ENCODE results near the gene DDX60.
A peak's percentile ranks its signal among the peaks of the same experiment; 100 is the strongest.
"Not testable (repeated sequence)": the region's sequence is repeated elsewhere in the genome, so short reads cannot be mapped to it uniquely, and the experiment has no call there.

Gene DDX60

GRCh38 chr4:168304744-168305459 is 13.7 kb downstream of the DDX60 start:
- Histone ChIP-seq H3K79me1 (ENCODE audit: low read length) (no peaks in the 10 kb centered on the region), H3K27ac (ENCODE audit: low read depth, low read length) (no peak overlapping the region), H3K4ac (ENCODE audit: low read depth, low read length) (no peak overlapping the region), H3K14ac (ENCODE audit: low read length) (no peak overlapping the region), H3K9me3 (ENCODE audit: insufficient read depth, low read depth, low read length) (no peaks in the 10 kb centered on the region), H3K4me3 (ENCODE audit: low read depth, low read length) (no peak overlapping the region), H2BK5ac (ENCODE audit: low read depth, low read length, poor library complexity) (no peak overlapping the region), H3K27me3 (ENCODE audit: insufficient read depth, low read length) (no peaks in the 10 kb centered on the region), H3K36me3 (ENCODE audit: control insufficient read depth in 1 of 2, insufficient read depth in 2 of 2, low read length in 2 of 2) (no peaks in the 10 kb centered on the region), H4K8ac (ENCODE audit: low read depth, low read length) (no peak overlapping the region), H3K79me2 (ENCODE audit: control insufficient read depth, insufficient read depth, low read length, poor library complexity) (no peaks in the 10 kb centered on the region), H3K4me2 (ENCODE audit: low read length) (no peak overlapping the region), H2BK120ac (ENCODE audit: insufficient read depth, low read length, poor library complexity) (no peak overlapping the region), H3K4me1 (ENCODE audit: control insufficient read depth in 1 of 2, insufficient read depth in 2 of 2, low read length in 2 of 2) (no peaks in the 10 kb centered on the region), H3K9ac (ENCODE audit: low read length) (no peak overlapping the region), H4K91ac (ENCODE audit: low read depth, low read length) (no peak overlapping the region), H2AK5ac (ENCODE audit: low read length) (no peak overlapping the region), H2AFZ (ENCODE audit: insufficient read depth, low read length, poor library complexity) (no peak overlapping the region), H3K23ac (ENCODE audit: low read length) (no peak overlapping the region), H4K12ac (ENCODE audit: low read depth, low read length) (no peak overlapping the region), H3K18ac (ENCODE audit: low read length) (no peak overlapping the region), H2BK12ac (ENCODE audit: low read length) (no peak overlapping the region)
- peak; percentile 36 to 90 for DNase-seq
- WGBS (ENCODE audit: extremely low coverage, insufficient coverage, insufficient read length): no CpG with 5 or more reads among the region's 3 CpGs

DNA sequence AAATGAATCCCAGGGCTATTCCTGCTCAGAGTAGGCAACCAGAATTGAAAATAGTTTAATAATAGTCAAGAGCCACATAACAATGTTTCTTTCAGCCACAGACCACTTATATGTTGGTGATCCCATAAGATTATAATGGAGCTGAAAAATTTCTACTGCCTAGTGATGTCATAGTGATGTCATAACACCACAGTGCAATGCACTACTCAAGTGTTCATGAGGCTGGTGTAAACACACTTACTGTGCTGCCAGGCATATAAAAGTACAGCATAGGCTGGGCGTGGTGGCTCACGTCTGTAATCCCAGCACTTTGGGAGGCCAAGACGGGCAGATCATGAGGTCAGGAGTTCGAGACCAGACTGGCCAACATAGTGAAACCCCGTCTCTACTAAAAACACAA is 15.1 kb downstream of the DDX60 start:
- H3K79me1 ChIP-seq (ENCODE audit: low read length); H2AFZ ChIP-seq (ENCODE audit: insufficient read depth, low read length, poor library complexity); H3K14ac ChIP-seq (ENCODE audit: low read length); H2BK120ac ChIP-seq (ENCODE audit: insufficient read depth, low read length, poor library complexity); H3K9ac ChIP-seq (ENCODE audit: low read length); H3K18ac ChIP-seq (ENCODE audit: low read length); H4K12ac ChIP-seq (ENCODE audit: low read depth, low read length); H3K4me2 ChIP-seq (ENCODE audit: low read length); H3K4ac ChIP-seq (ENCODE audit: low read depth, low read length); H2AK5ac ChIP-seq (ENCODE audit: low read length); DNase-seq; H3K27ac ChIP-seq (ENCODE audit: low read depth, low read length); H4K8ac ChIP-seq (ENCODE audit: low read depth, low read length); H2BK5ac ChIP-seq (ENCODE audit: low read depth, low read length, poor library complexity); H4K91ac ChIP-seq (ENCODE audit: low read depth, low read length); H3K79me2 ChIP-seq (ENCODE audit: control insufficient read depth, insufficient read depth, low read length, poor library complexity); H3K36me3 ChIP-seq (ENCODE audit: control insufficient read depth in 1 of 2, insufficient read depth in 2 of 2, low read length in 2 of 2); H3K9me3 ChIP-seq (ENCODE audit: insufficient read depth, low read depth, low read length); H3K4me1 ChIP-seq (ENCODE audit: control insufficient read depth in 1 of 2, insufficient read depth in 2 of 2, low read length in 2 of 2); H3K27me3 ChIP-seq (ENCODE audit: insufficient read depth, low read length); H3K4me3 ChIP-seq (ENCODE audit: low read depth, low read length); H3K23ac ChIP-seq (ENCODE audit: low read length); H2BK12ac ChIP-seq (ENCODE audit: low read length): not testable (repeated sequence)
- no CpG with 5 or more reads among the region's 5 CpGs for WGBS (ENCODE audit: extremely low coverage, insufficient coverage, insufficient read length)

DNA sequence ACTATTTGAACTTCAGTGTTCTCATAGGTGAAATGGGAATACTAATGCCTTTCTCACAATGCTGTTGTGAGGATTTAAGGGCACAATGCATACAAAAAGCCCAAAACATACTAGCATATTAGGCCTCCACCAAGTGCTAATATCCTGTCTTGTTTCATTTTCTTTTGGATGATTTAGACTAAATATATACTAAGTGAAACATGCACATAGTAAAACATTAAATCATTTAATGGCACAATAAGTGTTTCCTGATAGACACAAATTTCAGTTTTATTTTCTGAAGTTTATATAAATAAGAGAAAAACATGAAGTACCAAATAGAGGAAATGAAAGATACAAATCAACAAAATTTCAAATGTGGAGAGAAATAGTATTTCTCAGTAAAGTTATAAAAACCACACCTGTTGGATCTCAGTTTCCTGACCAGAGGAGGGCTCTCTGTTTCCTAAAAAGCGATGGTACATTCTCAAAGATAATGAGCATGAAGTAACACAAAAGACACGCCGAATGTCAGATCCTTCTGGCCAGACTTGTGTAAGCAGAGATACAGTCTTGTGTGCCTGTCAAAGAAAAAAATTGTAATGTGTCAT is 25.1 kb downstream of the DDX60 start:
- no CpG with 5 or more reads among the region's 3 CpGs for WGBS (ENCODE audit: extremely low coverage, insufficient coverage, insufficient read length)

GRCh38 chr4:168291242-168291641 is 27.3 kb downstream of the DDX60 start:
- Histone ChIP-seq H2BK120ac (ENCODE audit: insufficient read depth, low read length, poor library complexity) (no peak overlapping the region), H3K4ac (ENCODE audit: low read depth, low read length) (no peak overlapping the region), H3K27me3 (ENCODE audit: insufficient read depth, low read length) (no peaks in the 10 kb centered on the region), H3K14ac (ENCODE audit: low read length) (no peak overlapping the region), H3K79me1 (ENCODE audit: low read length) (no peaks in the 10 kb centered on the region), H3K36me3 (ENCODE audit: control insufficient read depth in 1 of 2, insufficient read depth in 2 of 2, low read length in 2 of 2) (no peaks in the 10 kb centered on the region), H2BK5ac (ENCODE audit: low read depth, low read length, poor library complexity) (no peak overlapping the region), H2AK5ac (ENCODE audit: low read length) (no peak overlapping the region), H3K27ac (ENCODE audit: low read depth, low read length) (no peak overlapping the region), H2BK12ac (ENCODE audit: low read length) (no peak overlapping the region), H3K4me3 (ENCODE audit: low read depth, low read length) (no peak overlapping the region), H4K8ac (ENCODE audit: low read depth, low read length) (no peak overlapping the region), H3K9me3 (ENCODE audit: insufficient read depth, low read depth, low read length) (no peaks in the 10 kb centered on the region), H3K23ac (ENCODE audit: low read length) (no peak overlapping the region), H3K4me1 (ENCODE audit: control insufficient read depth in 1 of 2, insufficient read depth in 2 of 2, low read length in 2 of 2) (no peaks in the 10 kb centered on the region), H2AFZ (ENCODE audit: insufficient read depth, low read length, poor library complexity) (no peak overlapping the region), H3K9ac (ENCODE audit: low read length) (no peak overlapping the region), H4K12ac (ENCODE audit: low read depth, low read length) (no peak overlapping the region), H4K91ac (ENCODE audit: low read depth, low read length) (no peak overlapping the region), H3K79me2 (ENCODE audit: control insufficient read depth, insufficient read depth, low read length, poor library complexity) (no peaks in the 10 kb centered on the region), H3K4me2 (ENCODE audit: low read length) (no peak overlapping the region), H3K18ac (ENCODE audit: low read length) (no peak overlapping the region)
- no peak for DNase-seq
- WGBS (ENCODE audit: extremely low coverage, insufficient coverage, insufficient read length): no CpG with 5 or more reads among the region's 1 CpG

More for the DNA sequence above, 25.1 kb downstream of the DDX60 start:
- Histone ChIP-seq H3K79me2 (ENCODE audit: control insufficient read depth, insufficient read depth, low read length, poor library complexity) (no peaks in the 10 kb centered on the region), H2AFZ (ENCODE audit: insufficient read depth, low read length, poor library complexity) (no peak overlapping the region), H3K23ac (ENCODE audit: low read length) (no peak overlapping the region), H3K18ac (ENCODE audit: low read length) (no peak overlapping the region), H3K27ac (ENCODE audit: low read depth, low read length) (no peak overlapping the region), H3K4me2 (ENCODE audit: low read length) (no peak overlapping the region), H3K27me3 (ENCODE audit: insufficient read depth, low read length) (no peaks in the 10 kb centered on the region), H3K79me1 (ENCODE audit: low read length) (no peaks in the 10 kb centered on the region), H3K4me3 (ENCODE audit: low read depth, low read length) (no peak overlapping the region), H4K8ac (ENCODE audit: low read depth, low read length) (no peak overlapping the region), H3K14ac (ENCODE audit: low read length) (no peak overlapping the region), H4K91ac (ENCODE audit: low read depth, low read length) (no peak overlapping the region), H2BK120ac (ENCODE audit: insufficient read depth, low read length, poor library complexity) (no peak overlapping the region), H4K12ac (ENCODE audit: low read depth, low read length) (no peak overlapping the region), H3K4me1 (ENCODE audit: control insufficient read depth in 1 of 2, insufficient read depth in 2 of 2, low read length in 2 of 2) (no peaks in the 10 kb centered on the region), H2BK12ac (ENCODE audit: low read length) (no peak overlapping the region), H3K36me3 (ENCODE audit: control insufficient read depth in 1 of 2, insufficient read depth in 2 of 2, low read length in 2 of 2) (no peaks in the 10 kb centered on the region), H2BK5ac (ENCODE audit: low read depth, low read length, poor library complexity) (no peak overlapping the region), H3K9me3 (ENCODE audit: insufficient read depth, low read depth, low read length) (no peaks in the 10 kb centered on the region), H3K9ac (ENCODE audit: low read length) (no peak overlapping the region), H2AK5ac (ENCODE audit: low read length) (no peak overlapping the region), H3K4ac (ENCODE audit: low read depth, low read length) (no peak overlapping the region)
- no peak for DNase-seq

Data from trophoblast cell (in vitro differentiated cells and primary cell).